HG03066 (cell line): ENCODE measurements around the gene POLR1B.
"Not testable (repeated sequence)": the region's sequence is repeated elsewhere in the genome, so short reads cannot be mapped to it uniquely, and the experiment has no call there.

Experiments used
- ATAC-seq: cut with Tn5 transposase; IDR thresholded peaks from one replicate; pipeline ENCODE4 v1.9.1; 2021; ENCODE audit warnings: low read depth; ENCODE audit not compliant: unreplicated experiment

Gene POLR1B, protein sequence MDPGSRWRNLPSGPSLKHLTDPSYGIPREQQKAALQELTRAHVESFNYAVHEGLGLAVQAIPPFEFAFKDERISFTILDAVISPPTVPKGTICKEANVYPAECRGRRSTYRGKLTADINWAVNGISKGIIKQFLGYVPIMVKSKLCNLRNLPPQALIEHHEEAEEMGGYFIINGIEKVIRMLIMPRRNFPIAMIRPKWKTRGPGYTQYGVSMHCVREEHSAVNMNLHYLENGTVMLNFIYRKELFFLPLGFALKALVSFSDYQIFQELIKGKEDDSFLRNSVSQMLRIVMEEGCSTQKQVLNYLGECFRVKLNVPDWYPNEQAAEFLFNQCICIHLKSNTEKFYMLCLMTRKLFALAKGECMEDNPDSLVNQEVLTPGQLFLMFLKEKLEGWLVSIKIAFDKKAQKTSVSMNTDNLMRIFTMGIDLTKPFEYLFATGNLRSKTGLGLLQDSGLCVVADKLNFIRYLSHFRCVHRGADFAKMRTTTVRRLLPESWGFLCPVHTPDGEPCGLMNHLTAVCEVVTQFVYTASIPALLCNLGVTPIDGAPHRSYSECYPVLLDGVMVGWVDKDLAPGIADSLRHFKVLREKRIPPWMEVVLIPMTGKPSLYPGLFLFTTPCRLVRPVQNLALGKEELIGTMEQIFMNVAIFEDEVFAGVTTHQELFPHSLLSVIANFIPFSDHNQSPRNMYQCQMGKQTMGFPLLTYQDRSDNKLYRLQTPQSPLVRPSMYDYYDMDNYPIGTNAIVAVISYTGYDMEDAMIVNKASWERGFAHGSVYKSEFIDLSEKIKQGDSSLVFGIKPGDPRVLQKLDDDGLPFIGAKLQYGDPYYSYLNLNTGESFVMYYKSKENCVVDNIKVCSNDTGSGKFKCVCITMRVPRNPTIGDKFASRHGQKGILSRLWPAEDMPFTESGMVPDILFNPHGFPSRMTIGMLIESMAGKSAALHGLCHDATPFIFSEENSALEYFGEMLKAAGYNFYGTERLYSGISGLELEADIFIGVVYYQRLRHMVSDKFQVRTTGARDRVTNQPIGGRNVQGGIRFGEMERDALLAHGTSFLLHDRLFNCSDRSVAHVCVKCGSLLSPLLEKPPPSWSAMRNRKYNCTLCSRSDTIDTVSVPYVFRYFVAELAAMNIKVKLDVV

DNA sequence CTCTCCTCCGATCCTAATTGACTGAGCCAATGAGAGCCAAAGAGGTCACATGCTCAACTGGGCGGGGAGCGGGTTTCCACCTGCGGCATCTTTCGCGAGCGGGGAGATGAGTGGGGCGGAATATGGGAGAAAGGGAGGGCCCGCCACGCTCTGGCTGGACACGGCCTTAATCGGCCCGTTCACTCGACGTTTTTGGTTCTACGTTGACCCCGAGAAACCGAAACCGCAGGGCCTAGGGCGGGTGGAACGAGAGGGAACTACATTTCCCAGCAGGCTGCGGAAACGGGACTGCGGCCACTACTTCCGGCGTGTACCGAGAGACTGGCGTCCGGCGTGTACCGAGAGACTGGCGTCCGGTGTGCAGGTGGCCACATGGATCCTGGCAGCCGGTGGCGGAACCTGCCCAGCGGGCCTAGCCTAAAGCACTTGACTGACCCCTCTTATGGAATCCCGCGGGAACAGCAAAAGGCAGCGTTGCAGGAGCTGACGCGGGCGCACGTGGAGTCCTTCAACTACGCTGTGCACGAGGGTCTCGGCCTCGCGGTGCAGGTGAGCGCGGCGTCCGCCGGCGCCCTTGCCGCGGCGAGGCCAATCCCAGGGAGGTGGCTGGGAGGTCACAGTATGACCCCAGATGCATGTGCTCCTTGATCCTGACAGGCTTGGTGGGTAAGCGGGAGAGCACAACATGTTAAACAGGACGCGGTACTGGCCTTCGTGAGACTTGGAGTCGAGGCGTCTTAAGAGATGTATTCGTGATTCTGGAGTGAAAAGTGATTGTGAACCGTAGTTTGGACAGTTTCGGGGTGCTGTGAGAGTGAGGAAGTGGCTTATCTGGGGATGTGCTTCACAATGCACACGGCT, at the start of gene POLR1B:
Gene POLR1B, plus strand, starts transcription at position 343 of the 861 bp plus-strand sequence. Its CDS starts 30 bp downstream, at position 373.
- ATAC-seq: peak; percentile 81

DNA sequence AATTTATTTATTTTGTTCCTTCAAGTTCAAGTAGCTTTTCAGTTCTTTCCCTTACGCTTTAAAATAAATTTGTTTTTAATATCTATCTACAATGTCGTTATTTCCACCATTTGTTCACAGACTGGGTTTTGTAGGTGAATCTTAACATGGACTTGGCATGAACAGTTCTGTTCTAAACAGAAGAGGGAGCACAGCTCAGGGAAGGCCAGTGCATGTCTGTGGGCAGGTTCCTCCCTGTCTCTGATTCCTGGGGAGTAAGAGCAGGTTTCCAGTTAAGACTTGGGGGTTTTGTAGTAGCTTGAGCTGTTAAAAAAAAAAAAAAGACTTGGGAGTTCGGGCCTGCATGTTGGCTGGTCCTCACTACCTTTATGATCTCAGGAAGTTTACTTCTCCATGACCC, 49.2 kb upstream of the POLR1B start:
- ATAC-seq: no peak

DNA sequence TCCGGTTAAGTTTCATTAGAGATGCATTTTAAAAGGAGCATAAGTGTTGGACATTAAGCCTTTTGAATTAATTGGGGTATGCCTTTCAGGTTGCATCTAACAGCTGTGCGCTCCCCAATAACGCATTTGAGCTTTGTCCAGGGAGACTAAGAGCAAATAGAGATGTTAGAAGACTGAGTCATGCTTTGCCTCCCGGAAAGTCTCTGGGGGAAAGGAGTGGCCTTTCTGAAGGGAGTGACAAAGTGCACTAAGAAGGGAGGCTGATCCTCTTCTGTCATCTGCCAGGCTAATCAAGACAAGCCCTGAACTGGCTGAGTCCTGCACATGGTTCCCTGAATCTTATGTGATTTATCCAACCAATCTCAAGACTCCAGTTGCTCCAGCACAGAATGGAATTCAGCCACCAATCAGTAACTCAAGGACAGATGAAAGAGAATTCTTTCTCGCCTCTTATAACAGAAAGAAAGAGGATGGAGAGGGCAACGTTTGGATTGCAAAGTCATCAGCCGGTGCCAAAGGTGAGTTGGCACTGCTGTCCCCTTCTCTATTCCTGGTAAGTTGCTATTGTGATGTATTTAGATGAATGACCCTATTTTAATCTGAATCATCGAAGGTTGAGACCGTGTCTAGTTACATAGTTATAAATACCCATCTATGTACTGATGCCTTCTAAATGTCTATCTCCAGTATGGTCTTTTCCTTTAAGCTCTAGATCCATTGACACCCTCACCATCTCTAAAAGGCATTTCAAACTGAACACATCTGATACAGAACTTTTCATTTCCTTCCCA, 48.2 kb upstream of the POLR1B start:
- no peak for ATAC-seq

DNA sequence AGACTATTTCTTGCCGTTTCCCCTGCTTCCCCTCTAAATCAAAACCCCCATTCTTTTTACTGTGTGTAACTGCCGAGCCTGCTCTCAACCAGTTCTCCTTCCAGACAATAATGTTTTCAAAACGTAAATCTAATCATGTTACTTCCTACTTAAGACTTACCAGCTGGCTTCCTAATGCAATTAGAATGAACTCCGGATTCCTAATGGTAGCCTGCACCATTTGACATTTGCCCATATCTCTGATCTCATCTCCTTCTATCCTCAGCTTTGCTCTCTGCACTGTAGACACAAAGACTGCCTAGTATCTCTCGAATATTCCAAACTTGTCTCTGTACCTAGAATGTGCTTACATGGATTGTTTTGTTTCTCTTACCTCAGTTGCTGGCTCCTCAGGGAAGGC, 47.4 kb upstream of the POLR1B start:
- ATAC-seq: no peak

DNA sequence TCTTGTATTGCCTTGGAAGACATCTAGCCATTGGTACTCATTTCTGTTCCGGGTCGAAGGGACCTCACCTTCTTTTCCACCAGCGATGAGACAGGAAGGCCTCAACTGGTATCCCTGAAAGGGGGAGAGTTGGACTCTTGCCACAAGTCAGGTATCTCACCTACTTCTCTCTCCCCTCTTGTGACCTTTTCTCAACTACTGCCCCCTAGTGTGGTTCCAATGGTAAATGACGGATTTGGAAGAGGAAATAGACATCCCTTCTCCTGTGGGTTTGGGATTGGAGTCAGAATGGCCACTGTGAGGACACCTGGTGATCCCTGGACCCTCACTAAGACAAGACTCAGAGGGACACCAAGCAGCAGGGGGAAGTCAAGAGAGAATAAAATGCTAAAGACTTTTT, 46.4 kb upstream of the POLR1B start:
- not testable (repeated sequence) for ATAC-seq

DNA sequence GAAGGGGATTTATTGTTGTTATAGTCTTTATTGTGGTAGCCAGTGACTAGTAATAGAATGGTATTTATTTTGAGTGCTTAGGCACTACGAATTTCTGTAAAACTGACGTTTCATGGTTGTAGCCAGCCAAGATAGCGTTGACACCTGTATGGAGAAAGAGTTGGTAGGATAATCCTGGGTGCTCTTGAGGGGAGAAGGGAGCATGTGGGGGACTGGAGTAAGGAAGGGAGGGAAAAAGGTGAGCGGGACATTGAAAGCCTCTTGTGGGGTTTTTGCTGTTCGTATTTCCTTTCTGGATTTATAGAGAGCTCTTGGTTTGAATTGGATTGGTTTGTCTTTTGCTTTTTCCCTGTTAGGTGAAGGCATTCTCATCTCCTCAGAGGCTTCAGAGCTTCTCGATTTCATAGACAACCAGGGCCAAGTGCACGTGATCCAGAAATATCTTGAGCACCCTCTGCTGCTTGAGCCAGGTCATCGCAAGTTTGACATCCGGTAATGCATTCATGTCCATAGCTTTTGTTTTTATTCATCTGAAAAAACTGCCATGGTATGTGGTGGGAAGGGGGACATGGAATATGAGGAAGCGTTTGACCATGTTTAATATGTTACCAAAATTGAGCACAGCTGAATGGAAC, 41.3 kb upstream of the POLR1B start:
- ATAC-seq: not testable (repeated sequence)

DNA sequence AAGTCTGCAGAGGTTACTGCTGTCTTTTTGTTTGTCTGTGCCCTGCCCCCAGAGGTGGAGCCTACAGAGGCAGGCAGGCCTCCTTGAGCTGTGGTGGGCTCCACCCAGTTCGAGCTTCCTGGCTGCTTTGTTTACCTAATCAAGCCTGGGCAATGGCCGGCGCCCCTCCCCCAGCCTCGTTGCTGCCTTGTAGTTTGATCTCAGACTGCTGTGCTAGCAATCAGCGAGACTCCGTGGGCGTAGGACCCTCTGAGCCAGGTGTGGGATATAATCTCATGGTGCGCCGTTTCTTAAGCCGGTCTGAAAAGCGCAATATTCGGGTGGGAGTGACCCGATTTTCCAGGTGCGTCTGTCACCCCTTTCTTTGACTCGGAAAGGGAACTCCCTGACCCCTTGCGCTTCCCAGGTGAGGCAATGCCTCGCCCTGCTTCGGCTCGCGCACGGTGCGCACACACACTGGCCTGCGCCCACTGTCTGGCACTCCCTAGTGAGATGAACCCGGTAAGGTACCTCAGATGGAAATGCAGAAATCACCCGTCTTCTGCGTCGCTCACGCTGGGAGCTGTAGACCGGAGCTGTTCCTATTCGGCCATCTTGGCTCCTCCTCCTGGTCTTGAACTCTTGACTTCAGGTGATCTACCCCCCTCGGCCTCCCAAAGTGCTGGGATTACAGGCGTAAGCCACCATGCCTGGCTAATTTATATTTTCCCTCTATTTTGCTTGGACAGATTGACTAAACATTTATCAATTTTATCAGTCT, 32.8 kb upstream of the POLR1B start:
- ATAC-seq: not testable (repeated sequence)

DNA sequence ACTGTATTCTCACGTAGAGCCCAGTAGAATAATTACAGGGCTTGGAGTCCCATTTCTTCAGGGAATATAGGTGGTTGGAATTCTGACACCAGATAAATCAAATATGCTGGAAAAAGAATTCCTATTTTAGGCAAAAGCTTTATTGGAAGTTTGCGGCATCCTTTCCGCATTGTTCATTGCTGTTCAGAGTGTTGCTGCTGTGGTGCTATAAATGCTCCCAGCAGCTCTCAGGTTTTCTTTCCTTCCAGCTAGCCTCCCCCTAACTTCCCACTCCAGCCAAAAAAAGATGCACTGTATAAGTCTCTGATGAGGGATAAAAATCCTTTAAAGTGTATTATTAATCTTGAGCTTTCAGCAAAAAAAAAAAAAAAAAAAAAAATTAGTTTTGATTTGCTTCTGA, 25.5 kb upstream of the POLR1B start:
- ATAC-seq: no peak

DNA sequence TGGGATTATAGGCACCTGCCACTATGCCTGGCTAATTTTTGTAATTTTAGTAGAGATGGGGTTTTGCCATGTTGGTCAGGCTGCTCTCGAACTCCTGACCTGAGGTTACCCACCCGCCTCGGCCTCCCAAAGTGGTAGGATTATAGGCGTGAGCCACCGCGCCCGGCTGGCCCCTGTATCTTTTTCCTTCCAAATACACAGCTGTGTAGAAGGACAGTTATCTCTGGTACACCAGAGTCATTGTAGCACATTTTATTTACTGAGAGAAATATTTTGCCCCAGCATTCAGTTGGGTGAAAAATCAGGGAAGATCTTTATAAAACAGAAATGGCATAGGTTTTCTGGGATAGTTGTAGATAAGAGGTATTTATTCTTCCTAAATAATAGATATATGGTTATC, 23.5 kb upstream of the POLR1B start:
- ATAC-seq: no peak

DNA sequence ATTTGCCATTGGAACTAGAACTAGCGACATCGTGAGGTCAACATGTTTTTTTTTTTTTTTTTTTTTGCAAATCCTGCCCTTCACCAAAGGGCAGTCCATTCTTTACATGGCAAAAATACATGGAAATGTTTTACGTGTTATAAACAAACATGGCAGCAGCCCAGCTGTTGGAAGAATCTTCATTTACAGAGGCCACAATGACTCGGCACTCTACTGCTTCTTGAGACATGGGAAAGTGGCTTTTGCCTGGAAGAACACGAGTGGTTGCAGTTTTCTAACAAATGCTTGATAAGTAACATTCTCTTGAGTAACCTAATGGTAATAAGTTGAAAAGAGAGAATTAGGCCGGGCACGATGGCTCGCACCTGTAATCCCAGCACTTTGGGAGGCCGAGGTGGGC, 22.8 kb upstream of the POLR1B start:
- ATAC-seq: no peak

DNA sequence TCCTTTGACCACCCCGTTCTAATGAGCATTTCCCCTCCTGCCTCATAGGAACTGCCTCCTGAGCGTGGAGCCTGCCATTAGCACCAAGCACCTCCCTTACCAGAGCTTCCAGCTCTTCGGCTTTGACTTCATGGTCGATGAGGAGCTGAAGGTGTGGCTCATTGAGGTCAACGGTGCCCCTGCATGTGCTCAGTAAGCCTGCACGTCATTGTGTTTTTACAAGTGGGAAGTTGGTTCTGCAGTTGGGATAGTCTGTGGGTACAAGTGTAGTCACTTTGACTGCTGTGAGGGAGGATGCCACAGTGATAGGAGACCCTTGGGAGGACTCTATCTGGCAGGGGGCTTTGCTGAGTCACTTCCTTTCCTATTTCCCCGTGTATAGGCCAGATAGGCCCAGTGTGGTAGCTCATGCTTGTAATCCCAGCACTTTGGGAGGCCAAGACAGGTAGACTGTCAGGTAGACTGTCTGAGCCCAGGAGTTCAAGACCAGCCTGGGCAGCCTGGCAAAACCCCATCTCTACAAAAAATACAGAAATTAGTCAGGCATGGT, 22.0 kb upstream of the POLR1B start:
- no peak for ATAC-seq

DNA sequence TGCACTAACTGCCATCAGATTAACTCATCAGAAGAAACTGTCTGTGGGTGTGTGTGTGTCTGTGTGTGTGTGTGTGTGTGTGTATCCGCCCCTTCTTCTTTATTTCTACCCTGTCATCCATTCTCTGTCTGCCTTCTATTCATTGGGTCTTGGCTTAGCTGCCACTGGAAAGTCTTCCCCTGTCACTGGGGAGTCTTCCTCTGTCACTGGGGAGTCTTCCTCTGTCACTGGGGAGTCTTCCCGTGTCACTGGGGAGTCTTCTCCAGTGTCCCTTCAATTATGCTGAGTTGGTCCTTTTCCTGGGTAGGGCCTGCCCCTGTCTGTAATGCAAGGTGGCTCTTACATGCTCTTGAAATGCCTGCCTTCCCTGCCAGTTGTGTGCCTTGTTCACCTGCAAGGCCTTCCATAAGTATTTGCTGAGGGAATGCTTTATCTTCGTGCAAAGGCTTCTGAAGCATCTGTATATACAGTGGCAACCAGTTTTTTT, 18.9 kb upstream of the POLR1B start:
- ATAC-seq: no peak

DNA sequence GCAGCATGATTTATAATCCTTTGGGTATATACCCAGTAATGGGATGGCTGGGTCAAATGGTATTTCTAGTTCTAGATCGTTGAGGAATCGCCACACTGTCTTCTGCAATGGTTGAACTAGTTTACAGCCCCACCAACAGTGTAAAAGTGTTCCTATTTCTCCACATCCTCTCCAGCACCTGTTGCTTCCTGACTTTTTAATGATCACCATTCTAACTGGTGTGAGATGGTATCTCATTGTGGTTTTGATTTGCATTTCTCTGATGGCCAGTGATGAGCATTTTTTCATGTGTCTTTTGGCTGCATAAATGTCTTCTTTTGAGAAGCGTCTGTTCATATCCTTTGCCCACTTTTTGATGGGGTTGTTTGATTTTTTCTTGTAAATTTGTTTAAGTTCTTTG, 18.0 kb upstream of the POLR1B start:
- ATAC-seq: not testable (repeated sequence)

DNA sequence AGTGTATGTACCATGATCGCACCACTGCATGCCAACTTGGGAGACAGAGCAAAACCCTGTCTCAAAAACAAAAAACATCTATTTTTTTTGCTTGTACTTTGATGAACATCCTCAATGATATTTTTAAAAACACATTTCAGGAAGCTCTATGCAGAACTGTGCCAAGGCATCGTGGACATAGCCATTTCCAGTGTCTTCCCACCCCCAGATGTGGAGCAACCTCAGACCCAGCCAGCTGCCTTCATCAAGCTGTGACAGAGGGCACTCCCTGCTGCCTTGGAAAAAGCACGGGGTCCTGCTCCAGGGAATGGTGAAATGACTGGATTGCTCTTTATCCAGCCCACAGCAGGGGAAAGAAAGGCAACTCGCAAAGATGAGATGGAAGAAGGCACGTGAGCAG, 13.7 kb upstream of the POLR1B start:
- no peak for ATAC-seq

DNA sequence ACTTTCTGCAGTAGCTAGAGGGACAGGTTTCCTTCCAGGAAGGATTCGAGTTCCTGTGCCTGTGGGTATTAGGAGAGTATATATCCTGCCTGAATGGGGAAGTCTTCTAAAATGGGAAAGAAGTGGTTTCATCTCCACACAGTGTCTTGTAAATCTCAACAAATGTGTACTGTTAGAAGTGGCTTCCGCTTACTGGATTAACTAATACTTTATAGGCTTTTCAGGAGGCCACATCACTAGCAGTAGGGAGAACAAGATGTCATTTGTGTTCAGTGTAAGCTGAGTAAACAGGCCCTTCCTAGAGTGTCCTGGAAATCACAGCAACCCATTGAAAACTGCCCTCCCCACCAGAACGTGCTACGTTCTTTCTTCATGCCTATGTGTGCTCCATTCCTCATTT, 12.5 kb upstream of the POLR1B start:
- ATAC-seq: no peak

DNA sequence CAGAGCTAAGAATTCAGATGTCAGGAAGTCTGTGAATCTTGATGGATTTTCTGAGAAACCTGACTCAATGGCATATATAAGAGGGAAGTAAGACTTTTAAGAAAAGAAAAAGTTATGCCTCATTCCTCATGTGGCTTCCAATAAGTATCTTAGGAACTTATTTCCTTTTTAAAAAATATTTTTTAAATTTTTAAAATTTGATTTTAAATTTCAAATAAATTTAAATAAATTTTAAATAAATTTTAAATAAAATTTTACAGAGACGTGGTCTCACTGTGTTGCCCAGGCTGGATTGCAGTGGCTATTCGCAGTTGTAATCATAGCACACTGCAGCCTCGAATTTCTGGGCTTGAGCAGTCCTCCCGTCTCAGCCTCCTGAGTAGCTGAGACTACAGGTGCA, 11.5 kb upstream of the POLR1B start:
- no peak for ATAC-seq

DNA sequence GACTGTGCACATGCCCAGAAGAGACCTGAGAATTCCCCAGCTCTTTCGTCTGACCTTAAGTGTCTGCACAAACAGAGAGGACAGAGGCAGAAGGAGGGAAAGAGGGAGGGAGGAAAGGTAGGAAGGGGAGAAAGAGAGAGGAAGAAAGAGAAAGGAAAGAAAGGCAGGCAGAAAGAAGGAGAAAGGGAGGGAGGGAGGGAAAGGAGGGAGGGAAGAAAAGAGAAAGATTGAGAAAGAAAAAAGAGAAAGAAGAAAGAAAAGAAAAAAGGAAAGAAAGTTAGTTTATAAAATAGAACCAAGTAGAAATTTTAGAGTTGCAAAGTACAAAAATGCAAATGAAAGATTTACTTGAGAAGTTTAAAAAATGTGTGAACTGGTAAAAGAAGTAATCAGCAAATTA, 7.4 kb upstream of the POLR1B start:
- ATAC-seq: no peak

DNA sequence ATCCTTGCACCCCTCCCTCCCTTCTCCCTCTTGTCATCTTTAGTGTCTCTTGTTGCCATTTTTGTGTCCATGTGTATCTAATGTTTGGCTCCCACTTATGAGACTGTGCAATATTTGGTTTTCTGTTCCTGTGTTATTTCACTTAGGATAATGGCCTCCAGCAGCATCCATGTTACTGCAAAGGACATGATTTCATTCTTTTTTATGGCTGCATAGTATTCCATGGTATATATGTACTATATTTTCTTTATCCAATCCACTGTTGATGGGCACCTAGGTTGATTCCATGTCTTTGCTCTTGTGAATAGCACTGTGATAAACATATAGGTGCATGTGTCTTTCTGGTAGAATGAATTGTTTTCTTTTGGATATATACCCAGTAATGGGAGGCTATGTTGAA, 5.6 kb upstream of the POLR1B start:
- ATAC-seq: not testable (repeated sequence)
